Stimulated activated CD8-positive, alpha-beta memory T cell treated with anti-CD3 and anti-CD28 coated beads, Interleukin-15, amount 100 ng/mL, for 24 hours (primary cell): ENCODE measurements around the gene PAQR7.

Experiments used
- DNase-seq: peaks from one replicate; pipeline ENCODE4 v3.0.0-alpha.2; 2020; ENCODE audit warnings: low read depth

PAQR7 gene

GRCh38 chr1:25815208-25816111 lies 60.0 kb downstream of the PAQR7 start:
- DNase-seq = no peak

GRCh38 chr1:25814549-25815087 lies 60.9 kb downstream of the PAQR7 start:
- DNase-seq = no peak

DNA sequence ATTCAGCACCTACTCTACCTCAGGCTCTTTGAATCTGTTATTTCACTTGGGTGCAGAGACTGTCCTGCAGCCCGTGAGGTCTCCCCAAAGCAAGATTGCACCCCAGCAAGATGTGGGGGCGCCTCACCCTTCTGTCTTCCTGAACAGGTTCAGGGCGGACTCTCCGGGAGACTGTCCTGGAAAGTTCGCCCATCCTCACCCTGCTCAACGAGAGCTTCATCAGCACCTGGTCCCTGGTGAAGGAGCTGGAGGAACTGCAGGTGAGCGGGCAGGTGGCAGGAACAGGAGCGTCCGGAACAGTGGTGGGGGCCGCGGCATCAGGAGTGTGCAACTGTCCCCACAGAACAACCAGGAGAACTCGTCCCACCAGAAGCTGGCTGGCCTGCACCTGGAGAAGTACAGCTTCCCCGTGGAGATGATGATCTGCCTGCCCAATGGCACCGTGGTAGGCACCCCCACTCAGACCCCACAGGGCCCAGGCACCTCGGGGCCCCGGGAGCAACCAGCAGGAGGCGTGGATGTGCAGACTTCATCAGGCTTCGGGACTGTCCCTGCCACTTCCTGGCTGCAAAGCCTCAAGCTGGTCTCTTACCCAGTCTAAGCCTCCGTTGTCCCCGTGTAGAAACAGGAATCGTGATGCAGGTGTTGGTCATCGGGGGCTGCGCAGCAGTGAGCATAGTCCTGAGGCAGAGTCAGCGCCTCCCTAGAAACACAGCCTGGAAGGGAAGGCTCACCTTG lies 61.6 kb downstream of the PAQR7 start:
- DNase-seq = no peak

- no peak for DNase-seq
Observed at GRCh38 chr1:25813071-25813733, 62.3 kb downstream of the PAQR7 start.
